Measurements from ENCODE around the gene AKAP13.
"Not testable (repeated sequence)": the region's sequence is repeated elsewhere in the genome, so short reads cannot be mapped to it uniquely, and the experiment has no call there.

The AKAP13 gene

GRCh38 chr15:85563328-85563727, 182.9 kb downstream of the AKAP13 start:
- DNase-seq (ENCODE audit: low read depth in 2 of 2), result no peak

GRCh38 chr15:85563731-85564130, 183.3 kb downstream of the AKAP13 start:
- no peak for DNase-seq (ENCODE audit: low read depth in 2 of 2)

GRCh38 chr15:85564686-85565085, 184.3 kb downstream of the AKAP13 start:
- DNase-seq (ENCODE audit: low read depth in 2 of 2), result no peak

GRCh38 chr15:85568261-85568808, 187.9 kb downstream of the AKAP13 start:
- DNase-seq (ENCODE audit: low read depth in 2 of 2), result no peak

- no peak for DNase-seq (ENCODE audit: low read depth in 2 of 2)
Measured at GRCh38 chr15:85570336-85570735, 189.9 kb downstream of the AKAP13 start.

- DNase-seq (ENCODE audit: low read depth in 2 of 2), result no peak
Measured at GRCh38 chr15:85571780-85572179, 191.4 kb downstream of the AKAP13 start.

GRCh38 chr15:85576392-85576791, 196.0 kb downstream of the AKAP13 start:
- DNase-seq (ENCODE audit: low read depth in 2 of 2), result no peak

- no peak for DNase-seq (ENCODE audit: low read depth in 2 of 2)
Measured at GRCh38 chr15:85578941-85579701, 198.7 kb downstream of the AKAP13 start.

- DNase-seq (ENCODE audit: low read depth in 2 of 2), result no peak
Measured at GRCh38 chr15:85579957-85580694, 199.7 kb downstream of the AKAP13 start.

GRCh38 chr15:85580879-85581278, 200.5 kb downstream of the AKAP13 start:
- DNase-seq (ENCODE audit: low read depth in 2 of 2), result peak in 1 of 2 donors; percentile 38

- DNase-seq (ENCODE audit: low read depth in 2 of 2), result no peak
Measured at GRCh38 chr15:85581495-85581894, 201.1 kb downstream of the AKAP13 start.

- DNase-seq (ENCODE audit: low read depth in 2 of 2), result peak; percentile 43 to 54
Measured at GRCh38 chr15:85582131-85583079, 202.0 kb downstream of the AKAP13 start.

- DNase-seq (ENCODE audit: low read depth in 2 of 2), result no peak
Measured at GRCh38 chr15:85583442-85583841, 203.0 kb downstream of the AKAP13 start.

GRCh38 chr15:85583923-85584390, 203.6 kb downstream of the AKAP13 start:
- DNase-seq (ENCODE audit: low read depth in 2 of 2), result peak in 1 of 2 donors; percentile 47

GRCh38 chr15:85584872-85585271, 204.5 kb downstream of the AKAP13 start:
- no peak for DNase-seq (ENCODE audit: low read depth in 2 of 2)

- DNase-seq (ENCODE audit: low read depth in 2 of 2), result not testable (repeated sequence)
Measured at GRCh38 chr15:85586196-85586595, 205.8 kb downstream of the AKAP13 start.

- no peak for DNase-seq (ENCODE audit: low read depth in 2 of 2)
Measured at GRCh38 chr15:85587707-85588411, 207.5 kb downstream of the AKAP13 start.

GRCh38 chr15:85588677-85589076, 208.3 kb downstream of the AKAP13 start:
- DNase-seq (ENCODE audit: low read depth in 2 of 2), result no peak

GRCh38 chr15:85589851-85590250, 209.4 kb downstream of the AKAP13 start:
- no peak for DNase-seq (ENCODE audit: low read depth in 2 of 2)

- DNase-seq (ENCODE audit: low read depth in 2 of 2), result no peak
Measured at GRCh38 chr15:85591622-85592021, 211.2 kb downstream of the AKAP13 start.

GRCh38 chr15:85592148-85592547, 211.7 kb downstream of the AKAP13 start:
- no peak for DNase-seq (ENCODE audit: low read depth in 2 of 2)
